Smooth muscle cell of the umbilical artery (primary cell): ENCODE data around the gene GNG4. TPM values are rescaled to one million over a fixed set of nuclear protein-coding genes. Genes with fewer than 3 reads are reported as not detected.

Experiments
- total RNA-seq: library from RNA; depleted of rRNA; stranded (reverse); fragments of >200 nt; gene quantifications from 2 replicates; pipeline ENCODE4 v1.2.3, GENCODE V29; 2014

The GNG4 gene
- 0.83 and 0.89 TPM in 2 replicates for total RNA-seq

GRCh38 chr1:235649368-235650163 is at the start of gene GNG4:
Gene GNG4 (minus strand): TSS chr1:235649784. CDS start chr1:235583838, 65,946 bp downstream.

DNA sequence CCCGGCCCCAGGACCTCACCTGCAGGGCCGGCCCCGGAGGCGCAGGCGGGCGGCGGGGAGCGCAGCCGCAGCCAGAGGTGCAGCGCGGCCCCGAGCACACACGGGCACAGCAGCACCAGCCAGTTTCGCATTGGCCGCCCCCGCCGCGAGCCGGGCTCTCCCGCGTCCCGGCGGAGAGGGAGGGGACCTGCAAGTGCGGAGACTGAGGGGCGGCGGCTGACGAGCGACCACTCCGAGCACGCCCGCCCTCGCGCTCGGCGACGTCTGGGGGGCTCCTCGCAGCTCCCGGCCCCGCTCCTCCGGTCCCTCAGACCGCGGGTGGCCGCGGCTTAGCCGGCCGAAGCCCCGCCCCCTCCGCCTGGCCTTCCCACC is 145.5 kb downstream of the GNG4 start, which contains the start of gene B3GALNT2:
TSS of gene B3GALNT2 (minus strand) at position 331 of the 372 bp plus-strand sequence. CDS start at position 131, 200 bp downstream.

Other genes with a start within 250 kb of the GNG4 start
- gene B3GALNT2, start 145.3 kb downstream of the GNG4 start, total RNA-seq, result 49.6 and 53.2 TPM in 2 replicates
- gene LYST, start 217.1 kb upstream of the GNG4 start, total RNA-seq, result 17.5 and 20.9 TPM in 2 replicates